ENCODE measurements around the gene CEP192. TPM values are rescaled to one million over a fixed set of nuclear protein-coding genes. Genes with fewer than 3 reads are reported as not detected.

Gene CEP192
- total RNA-seq, 4 donors from 2014 or later, result 21.9 to 44.6 (median 36.9) TPM

- no peaks in the 10 kb centered on the region for H3K4me1 ChIP-seq
- no peaks in the 10 kb centered on the region for H3K9me3 ChIP-seq
- TF ChIP-seq POLR2A (IDR thresholded peaks at IDR 0.05) (no peak), CTCF (IDR thresholded peaks at IDR 0.05) (no peak)
- no peaks in the 10 kb centered on the region for H3K36me3 ChIP-seq
- no peak for DNase-seq
- no peak overlapping the region for H3K4me3 ChIP-seq
- H3K27ac ChIP-seq, result no peak overlapping the region
- H3K27me3 ChIP-seq, result no peaks in the 10 kb centered on the region
These were observed 172.2 kb downstream of the CEP192 start for GRCh38 chr18:13163167-13163927.

GRCh38 chr18:13164406-13164805 lies 173.2 kb downstream of the CEP192 start:
- H3K27me3 ChIP-seq, result no peaks in the 10 kb centered on the region

GRCh38 chr18:13165636-13166423 lies 174.7 kb downstream of the CEP192 start:
- Histone ChIP-seq H3K27me3 (no peaks in the 10 kb centered on the region), H3K36me3 (no peaks in the 10 kb centered on the region)
- DNase-seq, result no peak

More at GRCh38 chr18:13164406-13164805, 173.2 kb downstream of the CEP192 start:
- H3K9me3 ChIP-seq, result no peaks in the 10 kb centered on the region
- TF ChIP-seq POLR2A (IDR thresholded peaks at IDR 0.05), result no peak
- no peak for TF ChIP-seq CTCF (IDR thresholded peaks at IDR 0.05)
- H3K27ac ChIP-seq, result no peak overlapping the region
- H3K36me3 ChIP-seq, result no peaks in the 10 kb centered on the region
- no peak overlapping the region for H3K4me3 ChIP-seq
- DNase-seq, result no peak
- H3K4me1 ChIP-seq, result no peaks in the 10 kb centered on the region

GRCh38 chr18:13173578-13174145 lies 182.5 kb downstream of the CEP192 start:
- Histone ChIP-seq H3K36me3 (no peaks in the 10 kb centered on the region), H3K4me3 (no peak overlapping the region), H3K9me3 (no peaks in the 10 kb centered on the region), H3K27ac (no peak overlapping the region), H3K4me1 (peaks cover 0 to 7% (median 0%) of the 10 kb centered on the region in 4 donors), H3K27me3 (no peaks in the 10 kb centered on the region)
- no peak for DNase-seq
- no peak for TF ChIP-seq POLR2A (IDR thresholded peaks at IDR 0.05)
- TF ChIP-seq CTCF (IDR thresholded peaks at IDR 0.05), result no peak

More at GRCh38 chr18:13165636-13166423, 174.7 kb downstream of the CEP192 start:
- Histone ChIP-seq H3K4me1 (no peaks in the 10 kb centered on the region), H3K27ac (no peak overlapping the region), H3K4me3 (no peak overlapping the region), H3K9me3 (no peaks in the 10 kb centered on the region)
- TF ChIP-seq POLR2A (IDR thresholded peaks at IDR 0.05) (no peak), CTCF (IDR thresholded peaks at IDR 0.05) (no peak)

Other genes with a start within 250 kb of the CEP192 start
- gene PTPN2, start 107.1 kb upstream of the CEP192 start, total RNA-seq, result 10 to 100 TPM; 28.9 to 43.7 (median 29.3) TPM
- 10 to 100 TPM; 18.6 to 38.0 (median 25.3) TPM for gene SEH1L, start 43.4 kb upstream of the CEP192 start, total RNA-seq
- gene LDLRAD4, start 227.4 kb downstream of the CEP192 start, total RNA-seq, result 100 to 1,000 TPM in 1 of 4 donors, 10 to 100 TPM in 3; 24.8 to 128 (median 50.0) TPM